SK-N-SH (cell line): ENCODE results near the gene LEF1. TPM values are rescaled to one million over a fixed set of nuclear protein-coding genes. Genes with fewer than 3 reads are reported as not detected.

ENCODE experiments used
- CTCF ChIA-PET: fragments of 300-600, 350-600 bp; formaldehyde crosslinking; extraction: SDS; loops from one replicate; lab custom pipeline; 2021; lab: Yijun Ruan, JAX
- POLR2A ChIA-PET: fragments of 350-600 bp; sonication (Branson Sonifier 250); formaldehyde crosslinking; extraction: SDS; loops from one replicate; lab custom pipeline; 2020; ENCODE audit warnings: antibody characterized with exemption, inconsistent platforms; lab: Yijun Ruan, JAX
- DNase-seq: peaks from one replicate; pipeline ENCODE4 v3.0.0; 2012
- H2AFZ ChIP-seq: fragments of 200-600 bp; sonication (generic); 2 replicates; pipeline ENCODE4 v1.8.1; 2016; ENCODE audit warnings: antibody characterized with exemption, mild to moderate bottlenecking, low read depth
- H3F3A ChIP-seq: fragments of 200-600 bp; sonication (generic); replicated peaks from 2 replicates; pipeline ENCODE3; 2016; ENCODE audit warnings: antibody characterized with exemption, mild to moderate bottlenecking; ENCODE audit not compliant: insufficient read depth
- H3K27ac ChIP-seq, 2 experiments: fragments of 200-500 bp in 1 of 2; fragments of 200-600 bp in 1 of 2; sonication (Bioruptor generic) in 1 of 2; sonication (generic), shearing (Covaris generic) in 1 of 2; 2 replicates each; pipeline versions ENCODE4 v1.5.1 to v1.6.1; 2014 to 2016; ENCODE audit warnings: low read depth in 2 of 2, inconsistent platforms in 1 of 2, low read length in 1 of 2, mild to moderate bottlenecking in 1 of 2, mixed read lengths in 1 of 2
- H3K27me3 ChIP-seq: fragments of 200-600 bp; sonication (generic), shearing (Covaris generic); 2 replicates; pipeline ENCODE4 v1.6.1; 2016; ENCODE audit warnings: mixed run types; ENCODE audit not compliant: insufficient read depth
- H3K36me3 ChIP-seq, 2 experiments: fragments of 200-500 bp in 1 of 2; fragments of 200-600 bp in 1 of 2; sonication (Bioruptor generic) in 1 of 2; sonication (generic) in 1 of 2; replicated peaks in 1 of 2; 2 replicates each; pipeline versions ENCODE3 to v1.5.1; 2014 to 2016; ENCODE audit warnings: low read length in 1 of 2, mild to moderate bottlenecking in 1 of 2; ENCODE audit not compliant: insufficient read depth in 2 of 2, control insufficient read depth in 1 of 2
- H3K4me1 ChIP-seq, 2 experiments: fragments of 200-500 bp in 1 of 2; fragments of 200-600 bp in 1 of 2; sonication (Bioruptor generic) in 1 of 2; sonication (generic), shearing (Covaris generic) in 1 of 2; 2 replicates each; pipeline versions ENCODE4 v1.5.1 to v1.6.1; 2014 to 2016; ENCODE audit warnings: low read depth in 1 of 2, low read length in 1 of 2, mixed run types in 1 of 2; ENCODE audit not compliant: insufficient read depth in 2 of 2, control insufficient read depth in 1 of 2
- H3K4me2 ChIP-seq: fragments of 200-600 bp; sonication (generic), shearing (Covaris generic); 2 replicates; pipeline ENCODE4 v1.6.1; 2017; ENCODE audit warnings: mixed run types
- H3K4me3 ChIP-seq, 2 experiments: fragments of 200-500 bp in 1 of 2; fragments of 200-600 bp in 1 of 2; sonication (Bioruptor generic) in 1 of 2; sonication (generic), shearing (Covaris generic) in 1 of 2; 2 replicates each; pipeline versions ENCODE4 v1.5.1 to v1.8.1; 2014 to 2016; ENCODE audit warnings: low read depth in 2 of 2, inconsistent platforms in 1 of 2, low read length in 1 of 2, mild to moderate bottlenecking in 1 of 2, mixed read lengths in 1 of 2, moderate library complexity in 1 of 2
- H3K79me2 ChIP-seq: fragments of 200-600 bp; sonication (generic); 2 replicates; pipeline ENCODE4 v1.8.1; 2017; ENCODE audit warnings: mild to moderate bottlenecking; ENCODE audit not compliant: insufficient read depth
- H3K9ac ChIP-seq: fragments of 200-600 bp; sonication (generic); 2 replicates; pipeline ENCODE4 v1.6.1; 2017; ENCODE audit warnings: mixed run types
- H3K9me2 ChIP-seq: fragments of 200-600 bp; sonication (generic); 2 replicates; pipeline ENCODE4 v1.6.1; 2017; ENCODE audit warnings: mixed run types
- H3K9me3 ChIP-seq: fragments of 200-600 bp; sonication (generic); 2 replicates; pipeline ENCODE4 v1.6.1; 2017; ENCODE audit warnings: mixed run types, mild to moderate bottlenecking, moderate library complexity
- H4K20me1 ChIP-seq: fragments of 200-600 bp; sonication (generic); 2 replicates; pipeline ENCODE4 v1.6.1; 2017; ENCODE audit warnings: mild to moderate bottlenecking, mixed run types; ENCODE audit not compliant: insufficient read depth
- ELF1 ChIP-seq: IDR thresholded peaks from 2 replicates; pipeline ENCODE4 v1.4.0; 2012
- EP300 ChIP-seq, 2 experiments: IDR thresholded peaks; 2 replicates each; pipeline versions ENCODE4 v1.4.0 to v1.6.1; 2012; ENCODE audit warnings: borderline replicate concordance in 1 of 2, low read depth in 1 of 2, low read length in 1 of 2
- FOXJ3 ChIP-seq: sonication (generic); formaldehyde crosslinking; IDR thresholded peaks from 2 replicates; pipeline ENCODE4 v1.5.1; 2020; ENCODE audit warnings: mild to moderate bottlenecking, missing genetic modification reagents
- JUND ChIP-seq: IDR thresholded peaks from 2 replicates; pipeline ENCODE4 v1.4.0; 2012
- NFIC ChIP-seq: IDR thresholded peaks from 2 replicates; pipeline ENCODE4 v1.4.0; 2012; ENCODE audit warnings: borderline replicate concordance
- POLR2AphosphoS5 ChIP-seq: IDR thresholded peaks from 2 replicates; pipeline ENCODE4 v1.6.1; 2012; ENCODE audit warnings: low read depth, low read length
- RFX5 ChIP-seq: IDR thresholded peaks from 2 replicates; pipeline ENCODE4 v1.6.1; 2012; ENCODE audit warnings: mild to moderate bottlenecking, improper control_type of control experiment, low read length
- SMC3 ChIP-seq: IDR thresholded peaks from 2 replicates; pipeline ENCODE4 v1.6.1; 2012; ENCODE audit warnings: low read depth, low read length, improper control_type of control experiment
- TCF12 ChIP-seq: IDR thresholded peaks from 2 replicates; pipeline ENCODE4 v1.4.0; 2012
- TEAD4 ChIP-seq: IDR thresholded peaks from 2 replicates; pipeline ENCODE4 v1.4.0; 2012; ENCODE audit warnings: mild to moderate bottlenecking, borderline replicate concordance; ENCODE audit not compliant: insufficient read depth
- USF2 ChIP-seq: fragments of 150-350 bp; IDR thresholded peaks from 2 replicates; pipeline ENCODE4 v1.6.1; 2017; ENCODE audit warnings: antibody characterized with exemption, low read length, low read depth, borderline replicate concordance
- ZBTB33 ChIP-seq: IDR thresholded peaks from 2 replicates; pipeline ENCODE4 v1.4.0; 2012; ENCODE audit warnings: low read depth, borderline replicate concordance
- WGBS: methylation state at CpG from one replicate; pipeline ENCODE4 v1.1.6; 2017; ENCODE audit warnings: low lambda C conversion rate; 5-methylcytosine and 5-hydroxymethylcytosine counted together
- polyA plus RNA-seq, 3 experiments: library from polyadenylated mRNA; depleted of rRNA; stranded (reverse); fragments of >200 nt; gene quantifications; 2 replicates each; pipeline ENCODE4 v1.2.3, GENCODE V29; 2012

Gene LEF1
- polyA plus RNA-seq, 1 of the 3 experiments (the other 2 are of a cell fraction), result 0.36 TPM

- 7% methylated on average over 6 of the region's 6 CpGs for WGBS
- no peak for DNase-seq
- Histone ChIP-seq H3K9me2 (no peaks in the 10 kb centered on the region), H3K79me2 (no peaks in the 10 kb centered on the region), H3K4me1 (peaks cover 0 to 2% of the 10 kb centered on the region in 2 experiments; a peak in 1 of 4 replicates), H3K9me3 (no peaks in the 10 kb centered on the region), H3K9ac (no peak overlapping the region), H3K27ac (no peak overlapping the region), H3K27me3 (peaks cover 25% of the 10 kb centered on the region), H3K36me3 (no peaks in the 10 kb centered on the region), H3F3A (no peaks in the 10 kb centered on the region), H3K4me2 (no peak overlapping the region), H4K20me1 (no peaks in the 10 kb centered on the region), H3K4me3 (no peak overlapping the region), H2AFZ (no peak overlapping the region)
- ChIA-PET CTCF (interaction anchor here (0.8 to 0.9 kb wide), 3 partner anchors 17 to 1585 kb away, joined by 3 to 4 read pairs (median 3); no protein-coding TSS in a partner anchor), POLR2A (no interaction called here)
- no peak for TF ChIP-seq TCF12
- TF ChIP-seq EP300 (IDR thresholded peaks at IDR 0.05; ENCODE audit: borderline replicate concordance in 1 of 2, low read depth in 1 of 2, low read length in 1 of 2), result no peak
- TF ChIP-seq ZBTB33, result no peak
- no peak for TF ChIP-seq NFIC
- no peak for TF ChIP-seq FOXJ3 (CRISPR knock-in tag)
- TF ChIP-seq POLR2AphosphoS5, result no peak
- TF ChIP-seq TEAD4, result no peak
- TF ChIP-seq USF2, result no peak
- TF ChIP-seq ELF1, result no peak
Measured at GRCh38 chr4:108114503-108114902, 54.2 kb downstream of the LEF1 start.

- no peaks in the 10 kb centered on the region for H3K36me3 ChIP-seq
- no peaks in the 10 kb centered on the region for H4K20me1 ChIP-seq
- H3K79me2 ChIP-seq, result no peaks in the 10 kb centered on the region
- TF ChIP-seq USF2 (no peak), RFX5 (no peak), JUND (no peak), SMC3 (no peak), TCF12 (no peak)
- H3K4me3 ChIP-seq, result no peak overlapping the region
- H3K4me1 ChIP-seq, result peaks cover 0 to 2% of the 10 kb centered on the region in 2 experiments; a peak in 1 of 4 replicates
- no peaks in the 10 kb centered on the region for H3F3A ChIP-seq
- no peak overlapping the region for H3K27ac ChIP-seq
- WGBS, result 3% methylated on average over 5 of the region's 5 CpGs
- CTCF ChIA-PET, result interaction anchor here (1.4 kb wide), 1 partner anchor 20 kb away, joined by 5 read pairs; no protein-coding TSS in a partner anchor
- POLR2A ChIA-PET, result no interaction called here
- no peak overlapping the region for H3K4me2 ChIP-seq
- peaks cover 25% of the 10 kb centered on the region for H3K27me3 ChIP-seq
- no peak overlapping the region for H2AFZ ChIP-seq
- no peaks in the 10 kb centered on the region for H3K9me3 ChIP-seq
- no peak for DNase-seq
- no peak overlapping the region for H3K9ac ChIP-seq
- H3K9me2 ChIP-seq, result no peaks in the 10 kb centered on the region
Measured at GRCh38 chr4:108113229-108113628, 55.5 kb downstream of the LEF1 start.
